Esophagus (tissue), 2 donors: Measurements from ENCODE around the gene ZFP1. TPM values are rescaled to one million over a fixed set of nuclear protein-coding genes. Genes with fewer than 3 reads are reported as not detected.
A peak's percentile ranks its signal among the peaks of the same experiment; 100 is the strongest.

ENCODE experiments used
- H3K27ac ChIP-seq, 2 donors: one replicate each; pipeline ENCODE4 v1.5.1; 2013; ENCODE audit warnings: low read depth in 2 of 2, mild to moderate bottlenecking in 2 of 2, inconsistent platforms in 1 of 2, low read length in 1 of 2, moderate library complexity in 1 of 2
- H3K27me3 ChIP-seq, 2 donors: one replicate each; pipeline ENCODE4 v1.6.1; 2013; ENCODE audit warnings: low read length in 2 of 2, control low read depth in 1 of 2, mild to moderate bottlenecking in 1 of 2; ENCODE audit not compliant: insufficient read depth in 2 of 2, control insufficient read depth in 1 of 2
- H3K36me3 ChIP-seq, 2 donors: one replicate each; pipeline ENCODE4 v1.6.1; 2013; ENCODE audit warnings: low read length in 1 of 2; ENCODE audit not compliant: control insufficient read depth in 2 of 2, insufficient read depth in 2 of 2
- H3K4me1 ChIP-seq, 2 donors: one replicate each; pipeline ENCODE4 v1.6.1; 2013; ENCODE audit warnings: low read length in 1 of 2; ENCODE audit not compliant: control insufficient read depth in 2 of 2, insufficient read depth in 2 of 2
- H3K4me3 ChIP-seq, 2 donors: one replicate each; pipeline ENCODE4 v1.5.1; 2013; ENCODE audit warnings: low read length in 2 of 2, mild to moderate bottlenecking in 2 of 2, low read depth in 1 of 2, moderate library complexity in 1 of 2
- H3K9me3 ChIP-seq, 2 donors: one replicate each; pipeline ENCODE4 v1.6.1; 2013; ENCODE audit warnings: mild to moderate bottlenecking in 2 of 2, low read depth in 1 of 2, low read length in 1 of 2, moderate library complexity in 1 of 2; ENCODE audit not compliant: control insufficient read depth in 2 of 2, insufficient read depth in 1 of 2
- WGBS, 2 donors: extraction: QIAGEN DNeasy Blood & Tissue Kit; methylation state at CpG; one replicate each; pipeline ENCODE4 v1.1.7; 2013; 5-methylcytosine and 5-hydroxymethylcytosine counted together
- polyA plus RNA-seq, 2 donors: library from polyadenylated mRNA; stranded (reverse); fragments of 200-250 nt; gene quantifications; one replicate each; pipeline ENCODE4 v1.2.3, GENCODE V29; 2013
- donor health status: healthy with polysubstance abuse.
- donor health status: Bipolar disorder and iron deficiency.

ZFP1 gene
- polyA plus RNA-seq, 2 donors, result 2.5 TPM

DNA sequence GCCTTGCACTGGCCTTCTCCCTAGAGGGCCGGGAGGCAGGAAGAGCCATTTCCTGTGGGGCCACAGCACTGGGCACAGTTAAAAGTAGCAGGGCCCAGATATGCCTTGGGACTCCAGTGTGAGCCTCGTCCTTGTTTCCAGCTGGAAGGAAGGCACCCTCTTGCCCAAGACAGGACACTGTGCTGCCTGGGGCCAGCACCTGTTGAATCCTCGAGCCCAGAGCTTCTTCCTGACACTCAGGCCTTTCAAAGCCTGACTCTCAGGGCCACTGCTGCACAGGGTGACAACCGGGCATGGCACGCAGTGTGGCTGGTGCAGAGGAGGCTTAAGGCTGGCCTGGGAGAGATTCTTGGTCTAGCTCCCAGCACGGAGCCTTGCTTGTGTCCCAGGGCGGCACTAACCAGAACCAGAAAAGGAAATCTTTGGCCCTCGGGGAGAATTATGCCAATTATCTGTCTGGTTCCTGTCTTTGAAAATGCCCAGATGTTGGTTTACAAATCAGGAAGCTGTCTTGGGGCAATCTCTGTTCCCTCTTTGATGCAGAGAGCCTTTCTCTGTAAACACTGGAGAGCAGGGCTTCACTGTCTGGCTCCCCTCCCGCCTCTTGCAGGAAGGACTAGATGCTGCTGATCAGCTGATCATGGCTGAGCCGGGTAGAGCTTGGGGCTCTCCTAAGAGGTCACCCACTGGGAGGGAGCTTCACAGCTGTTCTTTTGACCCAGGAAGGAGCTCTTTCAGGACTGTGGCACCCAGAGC lies 42.8 kb upstream of the ZFP1 start:
- H3K4me1 ChIP-seq, result peaks cover 20 to 37% of the 10 kb centered on the region in 2 donors
- H3K4me3 ChIP-seq, result no peak overlapping the region
- H3K27ac ChIP-seq, result peak overlapping the region; percentile 69 to 87
- no peaks in the 10 kb centered on the region for H3K27me3 ChIP-seq
- WGBS, 2 donors, result 29 to 50% methylated on average over 10 of the region's 10 CpGs
- H3K36me3 ChIP-seq, result peaks cover 0 to 6% of the 10 kb centered on the region in 2 donors
- no peaks in the 10 kb centered on the region for H3K9me3 ChIP-seq

DNA sequence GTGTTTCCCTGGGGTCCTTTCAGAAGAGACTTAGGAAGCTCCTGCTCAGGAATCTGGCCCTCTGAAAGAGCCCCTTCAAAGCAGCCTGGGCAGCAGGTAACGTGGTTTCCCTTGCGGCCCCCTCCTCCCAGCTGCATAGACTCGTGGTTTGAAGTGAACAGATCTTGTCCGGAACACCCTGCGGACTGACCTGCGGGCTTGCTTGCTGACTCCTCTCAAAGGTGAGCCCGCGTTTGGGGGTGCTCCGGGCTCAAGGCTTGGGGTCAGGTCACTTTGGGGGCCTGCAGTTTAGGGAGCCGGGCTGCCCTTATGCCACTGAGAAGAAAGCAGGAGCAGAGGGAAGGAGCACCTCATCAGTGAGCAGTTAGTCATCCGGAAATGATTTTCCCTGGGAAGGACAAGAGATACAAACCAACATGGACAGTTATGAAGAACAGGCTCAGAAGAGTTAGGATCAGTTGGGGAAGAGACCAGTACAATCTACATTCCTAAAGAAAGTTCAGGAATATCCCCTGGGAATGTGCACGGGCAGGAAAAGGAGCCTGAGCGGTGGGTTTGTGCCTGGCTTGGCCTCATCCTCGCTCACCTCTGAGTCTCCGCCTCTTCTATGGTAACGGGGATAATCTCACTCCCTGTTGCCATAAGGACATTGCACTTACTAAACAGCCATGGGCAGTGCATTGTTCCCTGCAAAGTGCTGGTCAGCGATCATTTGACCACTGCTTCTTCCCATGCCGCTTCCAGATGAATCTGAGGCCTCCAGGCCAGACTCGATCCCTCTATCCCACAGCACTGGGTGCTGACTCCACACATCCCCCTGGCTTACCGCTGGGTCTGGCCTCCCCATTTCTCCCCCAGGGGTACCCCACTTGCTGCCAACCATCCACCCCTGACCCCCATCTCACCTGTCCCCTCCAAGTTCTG lies 41.7 kb upstream of the ZFP1 start:
- Histone ChIP-seq H3K4me1 (peaks cover 23 to 45% of the 10 kb centered on the region in 2 donors), H3K36me3 (peaks cover 0 to 6% of the 10 kb centered on the region in 2 donors), H3K27me3 (no peaks in the 10 kb centered on the region), H3K4me3 (no peak overlapping the region), H3K27ac (peak overlapping the region; percentile 69 to 87), H3K9me3 (no peaks in the 10 kb centered on the region)
- 88 to 93% methylated on average over 20 of the region's 20 CpGs for WGBS, 2 donors

DNA sequence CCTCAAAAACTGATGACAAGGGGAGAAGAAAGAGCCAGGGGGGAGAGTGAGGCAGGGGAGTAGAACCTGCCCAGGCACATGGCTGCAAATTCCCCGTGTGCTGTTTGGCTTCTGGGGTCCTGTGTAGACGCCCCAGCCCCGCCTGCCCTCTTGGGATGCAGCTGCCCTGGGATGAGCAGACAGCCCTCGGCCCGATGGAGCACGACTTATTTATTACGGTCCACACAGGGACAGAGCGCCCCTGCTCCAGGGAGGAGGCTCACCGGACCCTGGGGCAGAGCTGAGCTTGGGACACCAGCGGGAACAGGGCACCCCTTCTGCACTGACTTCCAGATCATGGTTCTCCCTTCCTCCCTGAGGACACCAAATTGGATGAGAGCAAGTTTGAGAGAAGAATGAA lies 40.8 kb upstream of the ZFP1 start:
- Histone ChIP-seq H3K9me3 (no peaks in the 10 kb centered on the region), H3K36me3 (peaks cover 0 to 6% of the 10 kb centered on the region in 2 donors), H3K4me1 (peaks cover 23 to 45% of the 10 kb centered on the region in 2 donors), H3K27me3 (no peaks in the 10 kb centered on the region), H3K4me3 (no peak overlapping the region), H3K27ac (peak overlapping the region; percentile 14 to 77)
- WGBS, 2 donors, result 76 to 79% methylated on average over 10 of the region's 10 CpGs

DNA sequence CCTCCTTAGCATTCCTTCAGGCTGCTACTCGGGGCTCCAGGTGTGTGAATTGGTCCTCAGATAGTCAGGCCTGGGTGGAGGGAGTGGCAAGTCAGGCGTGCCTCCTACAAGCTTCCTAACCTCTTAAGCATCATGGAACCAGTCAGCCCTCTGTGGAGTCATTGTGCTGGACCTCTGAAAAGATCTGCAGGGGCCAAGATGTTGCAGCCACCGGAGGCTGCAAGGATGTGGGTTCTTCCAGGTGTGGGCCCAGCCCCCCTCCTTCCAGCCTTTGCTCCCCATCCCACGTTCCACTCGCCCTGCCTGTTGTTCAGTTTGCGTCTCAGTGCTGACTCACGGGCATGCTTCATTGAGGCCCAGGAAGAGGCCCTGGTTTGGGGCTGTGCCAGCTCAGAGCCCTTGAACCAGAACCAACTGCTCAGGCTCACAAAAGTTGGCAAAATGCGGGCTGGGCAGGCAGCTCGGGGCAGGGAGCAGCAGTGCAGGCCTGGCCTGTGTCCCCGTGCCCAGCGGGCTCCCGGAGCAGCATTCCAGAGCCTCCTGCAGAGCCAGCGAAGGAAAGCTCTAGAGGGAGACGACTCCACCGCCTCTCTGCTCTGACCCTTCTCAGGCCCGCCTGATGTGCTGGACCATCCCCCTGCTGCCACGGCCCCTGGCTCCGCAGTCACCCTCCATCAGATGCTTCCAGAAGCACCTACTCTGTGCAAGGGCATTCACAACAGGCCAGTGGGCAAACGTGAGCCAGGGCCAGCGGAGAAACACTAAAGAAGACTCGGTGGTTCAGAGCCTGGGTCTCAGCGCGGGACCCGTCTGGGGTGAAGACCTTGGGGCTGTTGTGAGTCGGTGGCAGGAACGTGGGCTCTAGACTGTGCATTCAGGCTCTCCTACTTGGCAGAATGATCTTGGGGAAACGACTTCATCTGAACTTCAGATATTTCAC lies 39.3 kb upstream of the ZFP1 start:
- peak overlapping the region; percentile 88 to 93 for H3K27ac ChIP-seq
- 26 to 33% methylated on average over 27 of the region's 27 CpGs for WGBS, 2 donors
- H3K9me3 ChIP-seq, result no peaks in the 10 kb centered on the region
- no peaks in the 10 kb centered on the region for H3K27me3 ChIP-seq
- peaks cover 23 to 45% of the 10 kb centered on the region in 2 donors for H3K4me1 ChIP-seq
- peaks cover 0 to 5% of the 10 kb centered on the region in 2 donors for H3K36me3 ChIP-seq
- H3K4me3 ChIP-seq, result peak overlapping the region in 1 of 2 donors; percentile 12

DNA sequence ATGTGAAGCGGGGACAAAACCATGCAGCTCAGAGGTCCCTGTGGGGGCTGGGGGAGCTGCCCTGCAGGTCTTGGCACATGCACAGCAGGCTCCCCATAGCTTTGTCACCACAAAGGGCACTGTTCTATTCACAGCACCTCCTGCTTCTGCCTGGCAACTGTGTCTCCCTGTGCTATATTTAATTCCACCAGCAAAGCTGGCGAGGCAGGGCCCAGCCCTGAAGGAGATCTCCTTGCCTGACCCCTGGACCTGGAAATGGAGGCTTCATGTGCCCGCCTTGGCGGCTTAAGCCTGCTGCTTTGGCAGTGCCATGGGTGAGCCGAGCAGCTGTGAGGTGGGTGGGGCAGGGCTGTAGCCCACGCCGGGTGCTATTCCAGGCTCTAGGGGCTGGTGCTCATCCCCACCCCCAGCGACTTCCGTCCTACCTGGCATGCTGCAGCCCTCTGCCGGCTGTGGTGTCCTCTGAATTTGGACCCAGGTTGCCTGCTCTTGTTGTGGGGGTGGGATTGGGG lies 38.5 kb upstream of the ZFP1 start:
- Histone ChIP-seq H3K36me3 (peaks cover 0 to 5% of the 10 kb centered on the region in 2 donors), H3K9me3 (no peaks in the 10 kb centered on the region), H3K4me3 (no peak overlapping the region), H3K27ac (peak overlapping the region; percentile 88 to 93), H3K27me3 (no peaks in the 10 kb centered on the region), H3K4me1 (peaks cover 20 to 43% of the 10 kb centered on the region in 2 donors)
- WGBS, 2 donors, result 34 to 37% methylated on average over 9 to 10 of the region's 10 CpGs

DNA sequence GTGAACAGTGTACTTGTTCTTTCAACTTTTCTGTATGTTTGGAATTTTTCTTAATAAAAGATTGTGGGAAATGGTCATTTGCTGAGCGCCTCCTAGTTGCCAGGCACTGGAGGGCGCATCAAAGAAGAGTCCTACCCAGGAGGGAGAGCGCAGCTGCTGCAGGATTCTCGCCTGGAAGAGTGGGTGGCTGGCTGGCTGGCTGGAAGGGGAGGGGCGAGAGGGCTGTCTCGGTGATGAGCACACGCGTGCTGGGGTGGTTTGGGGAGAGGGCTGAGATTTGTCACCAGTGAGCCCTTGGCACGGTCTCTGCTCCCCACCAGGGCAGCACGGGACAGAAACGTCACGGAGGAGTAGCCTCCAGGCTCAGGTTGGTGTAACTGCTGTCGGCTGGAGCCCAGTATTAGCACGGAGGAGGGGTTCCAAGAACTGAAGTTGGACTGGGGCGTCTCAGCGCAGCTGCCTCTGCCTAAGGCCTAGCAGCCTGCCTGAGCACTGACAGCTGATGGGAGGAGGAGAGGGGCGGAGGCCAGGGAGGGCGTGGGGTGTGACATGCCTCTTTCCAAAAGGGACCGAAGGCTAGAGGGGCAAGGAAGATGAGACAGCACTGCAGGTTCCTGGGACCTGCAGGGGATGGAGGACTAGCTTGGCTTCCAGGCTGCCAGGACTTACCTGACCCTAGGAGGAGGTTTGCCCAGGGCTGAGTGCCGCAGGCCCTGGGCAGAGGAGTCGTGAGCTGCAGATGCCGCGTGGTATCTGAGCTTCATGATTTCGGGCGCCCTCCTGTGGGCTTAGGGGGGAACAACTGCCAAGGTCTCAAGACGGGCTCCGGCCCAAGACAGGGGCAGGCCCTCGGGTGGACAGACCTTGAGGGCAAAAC lies 37.4 kb upstream of the ZFP1 start:
- Histone ChIP-seq H3K27me3 (no peaks in the 10 kb centered on the region), H3K27ac (peak overlapping the region; percentile 88 to 90), H3K36me3 (peaks cover 0 to 5% of the 10 kb centered on the region in 2 donors), H3K4me3 (peak overlapping the region; percentile 7 to 8), H3K9me3 (no peaks in the 10 kb centered on the region), H3K4me1 (peaks cover 17 to 36% of the 10 kb centered on the region in 2 donors)
- WGBS, 2 donors, result 9 to 12% methylated on average over 28 of the region's 28 CpGs

DNA sequence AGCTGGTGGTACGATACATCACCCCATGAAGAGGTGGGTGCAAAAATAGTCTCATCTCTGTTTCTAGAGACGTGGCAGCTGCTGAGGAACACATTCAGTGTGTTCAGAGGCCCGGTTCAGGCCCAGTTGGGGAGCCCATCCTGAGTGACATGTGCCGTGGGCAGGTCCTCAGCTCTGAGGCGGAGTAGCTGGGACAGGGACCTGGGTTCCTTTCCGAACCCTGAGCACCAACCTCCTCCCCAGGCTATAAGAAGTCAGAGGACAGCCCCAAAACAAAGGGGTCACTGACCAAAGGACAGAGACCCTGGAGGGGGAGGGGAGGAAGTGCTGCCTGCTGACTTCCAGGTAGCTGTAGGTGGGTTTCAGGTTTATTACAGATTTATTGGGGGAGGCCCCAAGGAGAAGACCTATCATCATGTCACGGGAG lies 36.8 kb upstream of the ZFP1 start:
- WGBS, 2 donors, result 31 to 32% methylated on average over 7 of the region's 7 CpGs
- Histone ChIP-seq H3K9me3 (no peaks in the 10 kb centered on the region), H3K27me3 (no peaks in the 10 kb centered on the region), H3K36me3 (peaks cover 0 to 3% of the 10 kb centered on the region in 2 donors), H3K4me1 (peaks cover 17 to 32% of the 10 kb centered on the region in 2 donors), H3K4me3 (no peak overlapping the region), H3K27ac (peak overlapping the region; percentile 88 to 90)

DNA sequence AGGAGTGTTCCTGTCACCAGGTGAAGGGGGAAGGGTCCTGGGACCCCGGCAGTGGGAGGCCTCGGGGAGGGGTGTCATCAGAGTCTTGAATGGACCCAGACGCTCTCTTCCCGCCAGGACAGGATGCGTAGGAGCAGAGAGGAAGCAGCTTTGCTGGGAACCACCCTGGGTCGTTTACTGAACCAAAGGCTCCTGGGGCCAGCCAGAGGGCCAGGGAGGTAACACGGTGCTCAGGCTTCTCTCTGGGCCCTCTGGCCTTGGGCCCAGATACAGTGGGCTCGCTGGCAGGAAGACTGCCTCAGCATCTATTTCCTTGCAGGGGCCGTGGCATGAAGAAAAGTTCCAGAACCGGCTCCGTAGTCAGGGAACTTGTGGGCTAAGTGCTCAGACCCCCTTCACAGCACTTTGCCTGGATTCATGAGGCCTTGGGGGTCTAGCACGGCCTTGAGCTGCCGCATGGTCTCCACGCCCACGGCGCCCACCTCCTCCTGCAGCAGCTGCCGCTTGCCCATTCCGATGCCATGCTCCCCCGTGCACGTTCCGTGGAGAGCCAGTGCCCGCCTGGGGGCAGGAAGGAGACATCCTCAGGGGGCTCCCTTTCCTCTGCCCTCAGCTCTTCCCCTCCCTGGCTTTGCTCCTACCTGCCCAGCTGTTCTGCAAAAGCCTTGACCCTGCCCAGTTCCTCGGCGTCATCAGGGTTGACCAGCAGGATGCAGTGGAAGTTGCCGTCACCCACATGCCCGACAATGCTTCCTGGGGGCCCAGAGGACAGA lies 36.2 kb upstream of the ZFP1 start:
- H3K4me3 ChIP-seq, result no peak overlapping the region
- WGBS, 2 donors, result 55 to 62% methylated on average over 26 of the region's 26 CpGs
- H3K9me3 ChIP-seq, result no peaks in the 10 kb centered on the region
- no peaks in the 10 kb centered on the region for H3K27me3 ChIP-seq
- H3K36me3 ChIP-seq, result peaks cover 0 to 3% of the 10 kb centered on the region in 2 donors
- H3K4me1 ChIP-seq, result peaks cover 17 to 30% of the 10 kb centered on the region in 2 donors
- H3K27ac ChIP-seq, result no peak overlapping the region
